Uterus (tissue), 4 donors: ENCODE measurements around the gene LAPTM4A. TPM values are rescaled to one million over a fixed set of nuclear protein-coding genes. Genes with fewer than 3 reads are reported as not detected.

Experiments used
- DNase-seq, 2 donors: peaks; one replicate each; pipeline ENCODE4 v3.0.0-alpha.2; 2019 to 2020
- H3K27ac ChIP-seq, 2 donors: fragments of 200-600 bp; sonication (generic); 1 replicate in 1 of 2; 2 replicates in 1 of 2; pipeline ENCODE4 v1.5.1; 2016 to 2018
- H3K27me3 ChIP-seq, 2 donors: fragments of 200-600 bp; sonication (generic); one replicate each; pipeline ENCODE4 v1.5.1; 2018 to 2019; ENCODE audit warnings: control low read depth in 1 of 2
- H3K36me3 ChIP-seq, 2 donors: fragments of 200-600 bp; sonication (generic); one replicate each; pipeline ENCODE4 v1.5.1; 2019; ENCODE audit warnings: control low read depth in 1 of 2
- H3K4me1 ChIP-seq, 2 donors: fragments of 200-600 bp; sonication (generic); one replicate each; pipeline ENCODE4 v1.5.1; 2018 to 2019; ENCODE audit warnings: control low read depth in 1 of 2
- H3K4me3 ChIP-seq, 2 donors: fragments of 200-600 bp; sonication (generic); 1 replicate in 1 of 2; 2 replicates in 1 of 2; pipeline ENCODE4 v1.5.1; 2018 to 2019; ENCODE audit warnings: mild to moderate bottlenecking in 1 of 2
- H3K9me3 ChIP-seq, 2 donors: fragments of 200-600 bp; sonication (generic); one replicate each; pipeline ENCODE4 v1.5.1; 2019; ENCODE audit warnings: control low read depth in 1 of 2
- POLR2A ChIP-seq, 2 donors: fragments of 450-650 bp; IDR thresholded peaks; one replicate each; pipeline ENCODE4 v1.6.1; 2016; ENCODE audit warnings: antibody characterized with exemption in 2 of 2, mild to moderate bottlenecking in 1 of 2, moderate library complexity in 1 of 2
- intact Hi-C: fragments of 100-400 bp; cut with DNase I; formaldehyde crosslinking; loops from one replicate; pipeline ENCODE4 v1.15.1; 2023; ENCODE audit warnings: low total_unique reads
- total RNA-seq, 4 donors: library from RNA; depleted of rRNA in 3 of 4; stranded (reverse); fragments of >200 nt in 3 of 4; gene quantifications; one replicate each; pipeline versions ENCODE4 v1.1.0 to v1.2.4, GENCODE V29; 2014 to 2023
- TF ChIP-seq, protein P1 (sequence below), 4 experiments: fragments of 200-600 bp in 2 of 4; fragments of 450-650 bp in 2 of 4; sonication (generic) in 2 of 4; IDR thresholded peaks; one replicate each; pipeline ENCODE4 v1.5.1; 2016 to 2019; ENCODE audit warnings: antibody characterized with exemption in 4 of 4, mild to moderate bottlenecking in 2 of 4, moderate library complexity in 1 of 4
- donor health status: DM: yes; HTN: yes; CAD: no.

The LAPTM4A gene
- total RNA-seq, 4 donors from 2014 or later = 255 to 386 (median 292) TPM

DNA sequence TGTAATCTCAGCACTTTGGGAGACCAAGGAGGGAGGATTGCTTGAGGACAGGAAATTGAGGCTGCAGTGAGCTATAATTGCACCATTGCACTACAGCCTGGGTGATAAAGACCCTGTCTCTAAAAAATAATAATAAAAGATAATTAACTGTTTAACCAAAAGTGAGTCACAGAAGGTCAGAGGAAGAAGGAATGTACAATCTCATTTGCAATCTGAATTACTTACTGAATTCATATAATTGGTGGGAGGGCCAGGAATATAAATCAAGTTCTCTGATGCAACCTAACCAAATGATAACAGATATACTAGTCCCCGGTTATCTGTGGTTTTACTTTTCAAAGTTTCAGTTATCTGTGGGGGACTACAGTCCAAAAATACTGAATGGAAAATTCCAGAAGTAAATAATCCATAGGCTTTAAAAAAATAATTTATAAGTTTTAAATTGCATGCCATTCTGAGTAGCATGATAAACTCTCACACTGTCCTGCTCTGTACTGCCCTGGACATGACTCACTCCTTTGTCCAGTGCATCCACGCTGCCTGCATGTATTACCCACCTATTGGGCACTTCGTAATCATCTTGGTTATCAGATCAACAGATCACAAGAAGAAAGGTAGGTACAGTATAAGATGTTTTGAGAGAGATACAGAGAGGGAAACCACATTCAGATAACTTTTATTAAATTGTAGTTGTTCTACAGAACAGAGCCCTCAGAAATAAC, 26.2 kb downstream of the LAPTM4A start:
- no peak overlapping the region for H3K4me3 ChIP-seq
- no peak for TF ChIP-seq POLR2A (IDR thresholded peaks at IDR 0.05)
- TF ChIP-seq, protein P1, sequence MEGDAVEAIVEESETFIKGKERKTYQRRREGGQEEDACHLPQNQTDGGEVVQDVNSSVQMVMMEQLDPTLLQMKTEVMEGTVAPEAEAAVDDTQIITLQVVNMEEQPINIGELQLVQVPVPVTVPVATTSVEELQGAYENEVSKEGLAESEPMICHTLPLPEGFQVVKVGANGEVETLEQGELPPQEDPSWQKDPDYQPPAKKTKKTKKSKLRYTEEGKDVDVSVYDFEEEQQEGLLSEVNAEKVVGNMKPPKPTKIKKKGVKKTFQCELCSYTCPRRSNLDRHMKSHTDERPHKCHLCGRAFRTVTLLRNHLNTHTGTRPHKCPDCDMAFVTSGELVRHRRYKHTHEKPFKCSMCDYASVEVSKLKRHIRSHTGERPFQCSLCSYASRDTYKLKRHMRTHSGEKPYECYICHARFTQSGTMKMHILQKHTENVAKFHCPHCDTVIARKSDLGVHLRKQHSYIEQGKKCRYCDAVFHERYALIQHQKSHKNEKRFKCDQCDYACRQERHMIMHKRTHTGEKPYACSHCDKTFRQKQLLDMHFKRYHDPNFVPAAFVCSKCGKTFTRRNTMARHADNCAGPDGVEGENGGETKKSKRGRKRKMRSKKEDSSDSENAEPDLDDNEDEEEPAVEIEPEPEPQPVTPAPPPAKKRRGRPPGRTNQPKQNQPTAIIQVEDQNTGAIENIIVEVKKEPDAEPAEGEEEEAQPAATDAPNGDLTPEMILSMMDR (IDR thresholded peaks at IDR 0.05) = no peak
- DNase-seq = no peak
- intact Hi-C loops = no loop called here
- H3K36me3 ChIP-seq = no peaks in the 10 kb centered on the region
- no peaks in the 10 kb centered on the region for H3K27me3 ChIP-seq
- H3K27ac ChIP-seq = no peak overlapping the region
- peaks cover 0 to 9% of the 10 kb centered on the region in 2 donors for H3K9me3 ChIP-seq
- H3K4me1 ChIP-seq = no peaks in the 10 kb centered on the region

DNA sequence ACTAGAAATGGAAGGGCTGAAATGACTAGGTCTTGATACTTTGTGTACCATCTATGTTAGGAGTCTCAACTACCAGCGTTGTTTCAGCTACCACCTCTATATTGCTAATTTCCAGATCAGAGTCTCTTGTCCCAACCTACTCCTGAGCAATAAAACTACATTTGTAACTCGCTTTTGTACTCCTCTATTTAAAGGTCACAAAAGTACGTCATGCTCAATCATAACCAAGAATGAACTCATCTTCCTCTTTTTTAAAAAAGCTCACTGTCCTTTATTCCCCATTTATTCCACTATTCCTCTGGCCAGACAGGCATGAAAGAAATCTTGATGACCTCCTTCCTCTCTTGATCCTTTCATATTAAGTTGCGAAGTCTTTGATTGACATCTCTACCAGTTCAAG, 27.7 kb downstream of the LAPTM4A start:
- TF ChIP-seq, protein P1 (IDR thresholded peaks at IDR 0.05) = no peak
- no peak for TF ChIP-seq POLR2A (IDR thresholded peaks at IDR 0.05)
- no peak for DNase-seq

DNA sequence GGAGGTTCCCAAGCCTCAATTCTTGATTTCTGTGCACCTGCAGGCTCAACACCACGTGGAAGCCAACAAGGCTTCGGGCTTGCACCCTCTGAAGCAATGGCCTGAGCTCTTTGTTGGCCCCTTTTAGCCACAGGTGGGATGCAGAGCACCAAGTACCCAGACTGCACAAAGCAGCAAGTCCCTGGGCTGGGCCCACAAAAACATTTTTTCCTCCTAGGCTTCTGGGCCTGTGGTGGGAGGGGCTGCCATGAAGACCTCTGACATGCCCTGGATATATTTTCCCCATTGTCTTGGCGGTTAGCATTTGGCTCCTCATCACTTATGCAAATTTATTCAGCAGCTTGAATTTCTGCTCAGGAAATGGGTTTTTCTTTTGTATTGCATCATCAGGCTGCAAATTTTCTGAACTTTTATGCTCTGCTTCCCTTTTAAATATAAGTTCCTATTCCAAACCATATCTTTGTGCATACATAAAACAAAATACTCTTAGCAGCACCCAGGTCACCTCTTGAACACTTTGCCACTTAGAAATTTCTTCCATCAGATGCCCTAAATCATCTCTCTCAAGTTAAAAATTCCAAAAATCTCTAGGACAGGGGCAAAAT, 29.9 kb downstream of the LAPTM4A start:
- intact Hi-C loops = no loop called here
- no peaks in the 10 kb centered on the region for H3K27me3 ChIP-seq
- no peaks in the 10 kb centered on the region for H3K4me1 ChIP-seq
- H3K4me3 ChIP-seq = no peak overlapping the region
- no peaks in the 10 kb centered on the region for H3K36me3 ChIP-seq
- TF ChIP-seq, protein P1 (IDR thresholded peaks at IDR 0.05) = no peak
- TF ChIP-seq POLR2A (IDR thresholded peaks at IDR 0.05) = no peak
- DNase-seq = no peak
- H3K9me3 ChIP-seq = no peaks in the 10 kb centered on the region
- no peak overlapping the region for H3K27ac ChIP-seq

More for the DNA sequence above, 27.7 kb downstream of the LAPTM4A start:
- Histone ChIP-seq H3K36me3 (no peaks in the 10 kb centered on the region), H3K27ac (no peak overlapping the region), H3K9me3 (peaks cover 0 to 7% of the 10 kb centered on the region in 2 donors), H3K27me3 (no peaks in the 10 kb centered on the region), H3K4me3 (no peak overlapping the region), H3K4me1 (no peaks in the 10 kb centered on the region)
- intact Hi-C loops = no loop called here

DNA sequence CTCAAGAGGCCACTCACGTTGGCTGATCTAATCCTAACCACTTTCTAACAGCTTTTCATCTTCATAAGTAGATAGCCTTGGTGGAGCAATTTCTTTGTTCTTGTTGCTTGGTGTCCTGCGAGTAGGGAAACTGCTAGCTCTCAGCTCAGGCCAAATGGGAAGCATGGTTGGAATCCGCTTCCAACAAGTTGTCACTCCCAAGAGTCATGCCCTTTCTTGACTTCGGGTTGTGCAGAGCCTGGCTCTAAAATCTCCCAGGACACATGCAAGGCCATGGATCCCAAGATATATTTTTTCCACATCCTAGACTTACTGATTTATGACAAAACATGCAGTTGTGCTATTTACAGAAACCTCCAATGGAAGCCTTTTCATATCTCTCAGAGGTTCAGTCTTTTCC, 31.7 kb downstream of the LAPTM4A start:
- Histone ChIP-seq H3K36me3 (no peaks in the 10 kb centered on the region), H3K27me3 (no peaks in the 10 kb centered on the region), H3K4me3 (no peak overlapping the region), H3K27ac (no peak overlapping the region), H3K9me3 (no peaks in the 10 kb centered on the region), H3K4me1 (no peaks in the 10 kb centered on the region)
- TF ChIP-seq, protein P1 (IDR thresholded peaks at IDR 0.05) = no peak
- no peak for TF ChIP-seq POLR2A (IDR thresholded peaks at IDR 0.05)
- intact Hi-C loops = no loop called here
- DNase-seq = no peak

DNA sequence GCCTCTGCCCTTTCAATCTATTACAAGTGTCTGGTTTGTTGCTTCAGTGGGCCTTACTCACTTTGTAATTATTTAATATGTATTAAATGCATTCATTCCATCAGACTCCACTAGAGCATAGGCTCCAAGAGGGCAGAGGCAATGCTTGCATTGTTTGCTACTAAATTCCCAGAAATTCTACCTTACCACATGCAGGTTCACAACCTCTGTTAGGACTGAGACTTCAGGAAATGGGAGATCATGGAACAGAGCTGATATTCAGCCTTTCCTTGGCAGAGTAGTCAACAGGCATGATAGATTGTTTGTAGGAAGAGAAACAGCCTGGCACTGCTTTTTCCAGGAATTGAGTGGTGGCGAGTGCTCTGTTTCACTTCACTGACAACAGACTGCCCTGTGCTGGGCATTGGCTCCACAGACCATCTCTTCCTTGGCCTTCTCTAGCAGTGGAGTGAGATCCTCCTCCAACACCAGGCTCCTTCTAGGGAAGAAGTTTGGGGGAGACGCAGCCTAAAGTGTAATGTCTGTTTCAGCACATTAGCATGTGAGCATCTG, 32.8 kb downstream of the LAPTM4A start:
- no peak for DNase-seq
- no peaks in the 10 kb centered on the region for H3K36me3 ChIP-seq
- no peak overlapping the region for H3K4me3 ChIP-seq
- intact Hi-C loops = no loop called here
- H3K9me3 ChIP-seq = no peaks in the 10 kb centered on the region
- H3K27ac ChIP-seq = no peak overlapping the region
- no peak for TF ChIP-seq POLR2A (IDR thresholded peaks at IDR 0.05)
- TF ChIP-seq, protein P1 (IDR thresholded peaks at IDR 0.05) = no peak
- H3K27me3 ChIP-seq = no peaks in the 10 kb centered on the region
- no peaks in the 10 kb centered on the region for H3K4me1 ChIP-seq
